ENCODE results near the gene C12orf76. TPM values are rescaled to one million over a fixed set of nuclear protein-coding genes. Genes with fewer than 3 reads are reported as not detected.

C12orf76 gene
- total RNA-seq, 6 experiments from 2014 or later: 3.0 to 10.1 (median 6.4) TPM

DNA sequence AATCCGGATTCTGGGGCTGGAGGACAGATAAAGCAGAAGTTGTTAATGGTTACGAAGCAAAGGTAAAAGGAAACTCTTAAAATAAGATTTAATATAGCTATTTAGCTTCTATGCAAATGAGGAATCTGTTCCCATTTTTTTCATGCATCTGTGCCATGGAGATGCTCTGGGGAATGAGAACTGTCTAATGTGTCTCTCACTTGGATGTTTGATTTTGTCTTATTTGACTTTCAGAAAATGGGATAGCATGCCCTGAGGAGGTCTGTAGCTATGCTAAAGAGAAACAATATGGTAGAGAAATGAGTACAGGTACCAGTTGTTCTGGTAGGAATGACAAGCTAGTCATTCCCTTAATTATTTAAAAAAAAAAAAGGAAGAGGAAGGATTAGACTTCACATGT, 24.3 kb downstream of the C12orf76 start:
- intact Hi-C loops (cut with DNase I): no loop called here
- peaks cover 0 to 40% (median 15%) of the 10 kb centered on the region in 4 donors for H3K4me1 ChIP-seq
- peak overlapping the region; percentile 54 to 76 (median 73) for H3K27ac ChIP-seq
- H3K27me3 ChIP-seq: no peaks in the 10 kb centered on the region
- ATAC-seq (no peak), DNase-seq (no peak)
- TF ChIP-seq, protein P1, sequence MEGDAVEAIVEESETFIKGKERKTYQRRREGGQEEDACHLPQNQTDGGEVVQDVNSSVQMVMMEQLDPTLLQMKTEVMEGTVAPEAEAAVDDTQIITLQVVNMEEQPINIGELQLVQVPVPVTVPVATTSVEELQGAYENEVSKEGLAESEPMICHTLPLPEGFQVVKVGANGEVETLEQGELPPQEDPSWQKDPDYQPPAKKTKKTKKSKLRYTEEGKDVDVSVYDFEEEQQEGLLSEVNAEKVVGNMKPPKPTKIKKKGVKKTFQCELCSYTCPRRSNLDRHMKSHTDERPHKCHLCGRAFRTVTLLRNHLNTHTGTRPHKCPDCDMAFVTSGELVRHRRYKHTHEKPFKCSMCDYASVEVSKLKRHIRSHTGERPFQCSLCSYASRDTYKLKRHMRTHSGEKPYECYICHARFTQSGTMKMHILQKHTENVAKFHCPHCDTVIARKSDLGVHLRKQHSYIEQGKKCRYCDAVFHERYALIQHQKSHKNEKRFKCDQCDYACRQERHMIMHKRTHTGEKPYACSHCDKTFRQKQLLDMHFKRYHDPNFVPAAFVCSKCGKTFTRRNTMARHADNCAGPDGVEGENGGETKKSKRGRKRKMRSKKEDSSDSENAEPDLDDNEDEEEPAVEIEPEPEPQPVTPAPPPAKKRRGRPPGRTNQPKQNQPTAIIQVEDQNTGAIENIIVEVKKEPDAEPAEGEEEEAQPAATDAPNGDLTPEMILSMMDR (IDR thresholded peaks at IDR 0.05): no peak
- TF ChIP-seq POLR2A (IDR thresholded peaks at IDR 0.05): no peak
- WGBS (ENCODE audit: insufficient coverage, low coverage, low lambda C conversion rate, missing lambda C conversion rate): 76% methylated on average over 2 of the region's 2 CpGs
- no peaks in the 10 kb centered on the region for H3K9me3 ChIP-seq
- peaks cover 0 to 41% (median 7%) of the 10 kb centered on the region in 4 donors for H3K36me3 ChIP-seq
- H3K4me3 ChIP-seq: no peak overlapping the region

DNA sequence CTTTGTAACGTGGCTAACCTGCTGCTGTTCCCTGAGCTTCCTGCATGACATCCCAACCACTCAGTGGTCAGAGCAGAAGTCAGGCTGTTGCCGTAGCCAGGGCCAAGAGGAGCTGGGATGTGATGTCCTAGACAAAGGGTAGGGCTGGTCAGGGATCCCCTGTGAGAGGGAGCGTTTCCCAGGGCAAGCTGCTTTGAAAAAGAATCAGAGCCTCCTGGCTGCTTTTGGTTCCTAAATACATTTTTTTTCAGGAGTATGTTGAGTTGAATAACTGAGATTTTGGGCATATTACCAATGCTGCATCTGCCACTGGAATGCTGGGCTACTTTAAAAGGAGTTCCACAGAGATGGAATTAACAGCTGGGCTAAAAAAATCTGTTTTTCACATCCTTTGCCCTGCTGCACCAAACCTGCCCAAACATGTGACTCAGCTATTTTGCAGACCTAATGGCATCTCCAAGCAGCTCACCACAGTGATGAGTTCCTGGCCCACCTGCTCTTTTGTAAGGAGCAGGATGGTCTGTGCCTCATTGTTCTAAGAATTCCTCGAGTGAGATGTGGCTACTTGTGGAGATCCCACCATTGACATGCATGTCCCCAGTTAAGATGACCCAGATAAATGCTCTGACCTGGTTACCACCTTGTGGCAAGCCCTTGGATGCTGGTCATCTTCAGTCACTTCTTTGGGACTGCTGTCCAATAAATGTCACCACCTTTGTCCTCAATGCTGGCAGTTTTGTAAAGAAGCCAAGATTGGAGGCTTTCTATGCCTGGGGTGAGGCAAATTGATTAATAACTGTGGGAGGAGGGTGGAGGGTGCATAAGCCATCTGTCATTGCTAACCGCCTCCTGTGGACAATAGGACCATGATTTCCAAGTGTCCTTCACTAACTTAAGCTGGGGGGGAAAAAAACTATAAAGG, 25.0 kb downstream of the C12orf76 start:
- H3K4me1 ChIP-seq: peaks cover 0 to 40% (median 15%) of the 10 kb centered on the region in 4 donors
- no peaks in the 10 kb centered on the region for H3K27me3 ChIP-seq
- H3K36me3 ChIP-seq: peaks cover 0 to 45% (median 12%) of the 10 kb centered on the region in 4 donors
- TF ChIP-seq POLR2A (IDR thresholded peaks at IDR 0.05): no peak
- TF ChIP-seq, protein P1 (IDR thresholded peaks at IDR 0.05): no peak
- no peak for DNase-seq
- no peaks in the 10 kb centered on the region for H3K9me3 ChIP-seq
- peak overlapping the region; percentile 54 to 76 (median 73) for H3K27ac ChIP-seq
- intact Hi-C loops (cut with DNase I): no loop called here
- 61% methylated on average over 5 of the region's 5 CpGs for WGBS (ENCODE audit: insufficient coverage, low coverage, low lambda C conversion rate, missing lambda C conversion rate)
- no peak overlapping the region for H3K4me3 ChIP-seq
- peak; percentile 60 to 78 (median 74) for ATAC-seq

DNA sequence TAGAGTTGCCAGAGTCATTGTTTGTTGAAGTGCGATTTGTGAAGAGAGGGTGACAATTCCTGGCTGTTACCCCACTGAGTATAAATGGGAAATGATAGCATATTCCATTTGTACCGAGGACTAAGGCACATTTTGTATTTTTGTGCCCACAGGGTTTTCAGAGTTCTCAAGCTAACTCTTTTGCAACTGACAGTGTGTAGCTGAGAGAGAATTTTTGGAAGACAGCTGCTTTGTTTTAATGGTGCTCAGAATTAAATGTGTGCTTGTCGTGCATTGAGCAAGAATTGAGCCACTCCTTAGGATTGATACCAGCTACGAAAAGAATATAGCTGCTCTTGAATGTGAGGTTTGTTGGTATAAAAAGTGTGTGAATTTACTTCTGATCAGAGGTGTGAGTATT, 27.4 kb downstream of the C12orf76 start:
- ATAC-seq: no peak
- no peaks in the 10 kb centered on the region for H3K9me3 ChIP-seq
- peaks cover 0 to 40% (median 15%) of the 10 kb centered on the region in 4 donors for H3K4me1 ChIP-seq
- TF ChIP-seq, protein P1 (IDR thresholded peaks at IDR 0.05): no peak
- TF ChIP-seq POLR2A (IDR thresholded peaks at IDR 0.05): no peak
- H3K4me3 ChIP-seq: no peak overlapping the region
- 94% methylated on average over 3 of the region's 4 CpGs for WGBS (ENCODE audit: insufficient coverage, low coverage, low lambda C conversion rate, missing lambda C conversion rate)
- DNase-seq: no peak
- H3K36me3 ChIP-seq: peaks cover 0 to 46% (median 12%) of the 10 kb centered on the region in 4 donors
- no peaks in the 10 kb centered on the region for H3K27me3 ChIP-seq
- intact Hi-C loops (cut with DNase I): no loop called here
- no peak overlapping the region for H3K27ac ChIP-seq

DNA sequence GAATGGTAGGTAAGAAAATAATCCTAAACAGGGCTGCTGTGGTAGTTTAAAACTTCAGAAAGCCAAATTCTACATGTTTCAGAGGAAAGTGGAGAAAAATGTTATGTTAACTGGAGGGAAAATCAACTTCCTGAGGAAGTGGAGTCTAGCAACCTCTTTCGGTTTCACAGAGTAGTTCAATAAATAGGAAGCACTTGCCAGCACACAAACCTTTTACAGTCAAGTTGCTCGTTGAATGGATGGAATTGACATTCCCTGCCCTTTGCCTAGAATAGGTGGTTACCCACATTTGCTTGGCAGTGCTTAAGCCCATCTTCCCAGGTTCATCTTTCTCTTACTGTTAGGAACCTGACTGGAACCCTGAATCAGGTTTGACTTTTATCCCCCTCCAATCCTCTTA, 33.2 kb downstream of the C12orf76 start:
- intact Hi-C loops (cut with DNase I): no loop called here
- TF ChIP-seq, protein P1 (IDR thresholded peaks at IDR 0.05): no peak
- no peak for TF ChIP-seq POLR2A (IDR thresholded peaks at IDR 0.05)
- peaks cover 0 to 24% (median 9%) of the 10 kb centered on the region in 4 donors for H3K4me1 ChIP-seq
- no peaks in the 10 kb centered on the region for H3K9me3 ChIP-seq
- DNase-seq (no peak), ATAC-seq (peak in 3 of 4 donors; percentile 15 to 36 (median 18))
- no peak overlapping the region for H3K4me3 ChIP-seq
- H3K36me3 ChIP-seq: peaks cover 5 to 54% (median 17%) of the 10 kb centered on the region in 4 donors
- H3K27me3 ChIP-seq: no peaks in the 10 kb centered on the region
- H3K27ac ChIP-seq: no peak overlapping the region
- no CpG with 5 or more reads among the region's 2 CpGs for WGBS (ENCODE audit: insufficient coverage, low coverage, low lambda C conversion rate, missing lambda C conversion rate)

All from right lobe of liver (tissue), 6 donors.